Ishikawa (cell line): ENCODE measurements around the gene NUDT13.

ENCODE experiments used
- CEBPB ChIP-seq: IDR thresholded peaks from 2 replicates; pipeline ENCODE4 v1.6.1; 2012
- CREB1 ChIP-seq: IDR thresholded peaks from 2 replicates; pipeline ENCODE4 v1.6.1; 2012; ENCODE audit warnings: low read depth
- EGR1 ChIP-seq: IDR thresholded peaks from 2 replicates; pipeline ENCODE4 v1.6.1; 2012
- EP300 ChIP-seq: IDR thresholded peaks from 2 replicates; pipeline ENCODE4 v1.6.1; 2012; ENCODE audit warnings: borderline replicate concordance
- FOXM1 ChIP-seq: IDR thresholded peaks from 2 replicates; pipeline ENCODE4 v1.6.1; 2012; ENCODE audit warnings: low read depth, borderline replicate concordance
- NFIC ChIP-seq: IDR thresholded peaks from 2 replicates; pipeline ENCODE4 v1.6.1; 2012
- RAD21 ChIP-seq: IDR thresholded peaks from 2 replicates; pipeline ENCODE4 v1.6.1; 2012; ENCODE audit warnings: low read depth
- TAF1 ChIP-seq: IDR thresholded peaks from 2 replicates; pipeline ENCODE4 v1.6.1; 2012; ENCODE audit warnings: low read depth, mild to moderate bottlenecking
- TCF12 ChIP-seq: IDR thresholded peaks from 2 replicates; pipeline ENCODE4 v1.6.1; 2012; ENCODE audit warnings: low read depth
- TEAD4 ChIP-seq: IDR thresholded peaks from 2 replicates; pipeline ENCODE4 v1.6.1; 2012
- YY1 ChIP-seq: IDR thresholded peaks from 2 replicates; pipeline ENCODE4 v1.6.1; 2012; ENCODE audit warnings: low read depth
- ZBTB7A ChIP-seq: IDR thresholded peaks from 2 replicates; pipeline ENCODE4 v1.6.1; 2012; ENCODE audit warnings: low read depth
- TF ChIP-seq, protein P1 (sequence below): IDR thresholded peaks from 2 replicates; pipeline ENCODE4 v1.6.1; 2012
- TF ChIP-seq, protein P2 (sequence below): IDR thresholded peaks from 2 replicates; pipeline ENCODE4 v1.6.1; 2012
- TF ChIP-seq, protein P3 (sequence below): IDR thresholded peaks from 2 replicates; pipeline ENCODE4 v1.6.1; 2012; ENCODE audit warnings: low read depth, mild to moderate bottlenecking

NUDT13 gene

DNA sequence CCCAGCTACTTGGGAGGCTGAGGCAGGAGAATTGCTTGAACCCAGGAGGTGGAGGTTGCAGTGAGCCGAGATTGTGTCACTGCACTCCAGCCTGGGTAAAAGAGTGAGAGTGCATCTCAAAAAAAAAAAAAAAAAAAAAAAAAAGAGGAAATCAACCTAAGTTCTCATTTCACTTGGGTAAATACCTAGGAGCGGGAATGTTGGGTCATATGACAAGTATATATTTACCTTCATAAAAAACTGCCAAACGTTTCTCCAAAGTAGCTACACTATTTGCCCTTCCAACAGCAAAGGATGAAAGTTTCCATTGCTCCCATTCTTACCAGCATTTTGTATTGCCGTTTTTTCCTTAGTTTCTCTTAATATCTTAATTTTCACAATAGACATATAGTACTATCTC lies 23.4 kb upstream of the NUDT13 start:
- TF ChIP-seq EP300 = no peak
- TF ChIP-seq, protein P1, sequence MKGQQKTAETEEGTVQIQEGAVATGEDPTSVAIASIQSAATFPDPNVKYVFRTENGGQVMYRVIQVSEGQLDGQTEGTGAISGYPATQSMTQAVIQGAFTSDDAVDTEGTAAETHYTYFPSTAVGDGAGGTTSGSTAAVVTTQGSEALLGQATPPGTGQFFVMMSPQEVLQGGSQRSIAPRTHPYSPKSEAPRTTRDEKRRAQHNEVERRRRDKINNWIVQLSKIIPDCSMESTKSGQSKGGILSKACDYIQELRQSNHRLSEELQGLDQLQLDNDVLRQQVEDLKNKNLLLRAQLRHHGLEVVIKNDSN = no peak
- TF ChIP-seq TEAD4 = no peak
- TF ChIP-seq TAF1 = no peak
- TF ChIP-seq, protein P2, sequence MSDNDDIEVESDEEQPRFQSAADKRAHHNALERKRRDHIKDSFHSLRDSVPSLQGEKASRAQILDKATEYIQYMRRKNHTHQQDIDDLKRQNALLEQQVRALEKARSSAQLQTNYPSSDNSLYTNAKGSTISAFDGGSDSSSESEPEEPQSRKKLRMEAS = no peak
- TF ChIP-seq RAD21 = no peak
- TF ChIP-seq YY1 = no peak
- TF ChIP-seq, protein P3, sequence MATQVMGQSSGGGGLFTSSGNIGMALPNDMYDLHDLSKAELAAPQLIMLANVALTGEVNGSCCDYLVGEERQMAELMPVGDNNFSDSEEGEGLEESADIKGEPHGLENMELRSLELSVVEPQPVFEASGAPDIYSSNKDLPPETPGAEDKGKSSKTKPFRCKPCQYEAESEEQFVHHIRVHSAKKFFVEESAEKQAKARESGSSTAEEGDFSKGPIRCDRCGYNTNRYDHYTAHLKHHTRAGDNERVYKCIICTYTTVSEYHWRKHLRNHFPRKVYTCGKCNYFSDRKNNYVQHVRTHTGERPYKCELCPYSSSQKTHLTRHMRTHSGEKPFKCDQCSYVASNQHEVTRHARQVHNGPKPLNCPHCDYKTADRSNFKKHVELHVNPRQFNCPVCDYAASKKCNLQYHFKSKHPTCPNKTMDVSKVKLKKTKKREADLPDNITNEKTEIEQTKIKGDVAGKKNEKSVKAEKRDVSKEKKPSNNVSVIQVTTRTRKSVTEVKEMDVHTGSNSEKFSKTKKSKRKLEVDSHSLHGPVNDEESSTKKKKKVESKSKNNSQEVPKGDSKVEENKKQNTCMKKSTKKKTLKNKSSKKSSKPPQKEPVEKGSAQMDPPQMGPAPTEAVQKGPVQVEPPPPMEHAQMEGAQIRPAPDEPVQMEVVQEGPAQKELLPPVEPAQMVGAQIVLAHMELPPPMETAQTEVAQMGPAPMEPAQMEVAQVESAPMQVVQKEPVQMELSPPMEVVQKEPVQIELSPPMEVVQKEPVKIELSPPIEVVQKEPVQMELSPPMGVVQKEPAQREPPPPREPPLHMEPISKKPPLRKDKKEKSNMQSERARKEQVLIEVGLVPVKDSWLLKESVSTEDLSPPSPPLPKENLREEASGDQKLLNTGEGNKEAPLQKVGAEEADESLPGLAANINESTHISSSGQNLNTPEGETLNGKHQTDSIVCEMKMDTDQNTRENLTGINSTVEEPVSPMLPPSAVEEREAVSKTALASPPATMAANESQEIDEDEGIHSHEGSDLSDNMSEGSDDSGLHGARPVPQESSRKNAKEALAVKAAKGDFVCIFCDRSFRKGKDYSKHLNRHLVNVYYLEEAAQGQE = no peak
- no peak for TF ChIP-seq CREB1
- TF ChIP-seq EGR1 = no peak
- TF ChIP-seq FOXM1 = no peak
- no peak for TF ChIP-seq ZBTB7A
- no peak for TF ChIP-seq TCF12
- no peak for TF ChIP-seq CEBPB
- no peak for TF ChIP-seq NFIC

DNA sequence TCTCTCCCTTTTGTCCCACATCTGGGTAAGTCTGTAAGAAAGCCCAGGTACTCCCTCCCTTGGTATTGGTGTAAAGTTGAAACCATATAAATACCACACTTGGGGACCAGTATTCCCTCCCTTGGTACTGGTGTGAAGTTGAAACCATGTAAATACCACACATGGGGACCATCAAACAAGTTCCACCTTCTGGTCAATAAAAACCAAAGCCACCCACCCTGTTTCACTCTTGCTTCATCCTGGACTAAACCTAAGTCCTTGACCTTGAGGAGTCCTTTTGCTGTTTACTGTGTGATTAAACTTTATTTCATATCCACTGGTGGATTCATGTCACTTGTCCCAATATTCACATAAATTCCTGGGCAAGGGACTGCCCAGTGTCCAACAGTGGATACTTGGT lies 22.0 kb upstream of the NUDT13 start:
- TF ChIP-seq TCF12 (no peak), TAF1 (no peak), ZBTB7A (no peak), EGR1 (no peak), CREB1 (no peak), EP300 (no peak), YY1 (no peak), NFIC (no peak), FOXM1 (no peak)
- TF ChIP-seq, protein P2 = no peak

DNA sequence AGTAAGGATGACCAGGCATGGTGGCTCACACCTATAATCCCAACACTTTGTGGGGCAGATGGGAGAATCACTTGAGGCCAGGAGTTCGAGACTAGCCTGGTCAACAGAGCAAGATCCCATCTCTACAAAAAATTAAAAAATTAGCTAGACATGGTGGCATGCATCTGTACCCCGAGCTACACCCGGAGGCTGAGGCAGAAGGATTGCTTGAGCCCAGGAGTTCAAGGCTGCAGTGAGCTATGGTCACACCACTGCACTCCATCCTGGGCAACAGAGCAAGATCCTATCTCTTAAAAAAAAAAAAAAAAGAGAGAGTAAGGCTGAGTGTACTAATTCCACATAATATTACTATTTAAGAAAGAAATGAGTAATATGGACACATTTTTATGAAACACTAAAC lies 17.4 kb upstream of the NUDT13 start:
- TF ChIP-seq YY1 (no peak), CREB1 (no peak), CEBPB (no peak), RAD21 (no peak), NFIC (no peak), TCF12 (no peak), TAF1 (no peak), TEAD4 (no peak), FOXM1 (no peak), EGR1 (no peak), EP300 (no peak), ZBTB7A (no peak)
- TF ChIP-seq, protein P2 = no peak
- TF ChIP-seq, protein P3 = no peak
- TF ChIP-seq, protein P1 = no peak

DNA sequence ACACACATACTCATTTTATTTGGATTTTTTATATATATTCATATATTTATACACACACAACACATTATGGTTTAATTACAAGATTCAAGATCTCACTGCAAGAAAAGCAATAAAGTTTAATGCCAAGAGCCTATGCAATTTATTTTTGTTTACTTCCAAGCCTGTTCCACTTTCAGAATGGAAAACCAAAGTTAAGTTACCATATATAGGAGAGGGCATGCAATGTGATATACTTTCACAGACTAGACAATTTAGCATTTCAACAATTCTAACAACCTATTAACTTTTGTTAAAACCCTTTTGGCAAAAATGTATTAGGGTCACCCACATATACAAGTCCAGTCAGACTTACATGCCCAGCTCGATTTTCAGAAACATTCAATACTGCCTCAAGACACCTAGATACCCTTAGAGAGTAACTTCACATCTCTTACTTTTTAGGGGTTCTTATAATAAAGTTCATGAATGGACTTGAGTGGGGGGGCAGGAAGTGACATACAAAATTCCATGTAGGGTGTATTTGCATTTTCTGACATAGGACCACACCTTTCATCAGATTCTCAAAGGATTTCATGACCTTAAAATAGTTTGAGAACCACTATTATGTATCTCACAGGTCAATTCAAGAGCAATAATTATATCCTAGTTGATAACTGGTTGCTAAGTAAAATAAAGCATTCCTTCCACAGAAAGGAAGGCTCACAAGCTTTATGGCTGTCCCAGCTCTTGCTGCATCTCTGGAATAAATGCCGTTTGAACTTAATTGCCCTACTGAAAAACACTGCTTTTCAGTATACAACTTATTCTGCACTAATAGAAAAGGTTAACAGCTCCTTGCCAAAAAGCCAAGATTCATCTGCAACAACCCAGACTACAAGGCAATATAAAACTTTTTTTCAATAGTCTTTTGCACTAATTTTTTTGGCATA lies 16.1 kb upstream of the NUDT13 start:
- TF ChIP-seq EGR1 = no peak
- no peak for TF ChIP-seq CEBPB
- no peak for TF ChIP-seq FOXM1
- TF ChIP-seq RAD21 = no peak
- no peak for TF ChIP-seq TCF12
- TF ChIP-seq, protein P1 = no peak
- TF ChIP-seq TAF1 = no peak
- TF ChIP-seq CREB1 = no peak
- TF ChIP-seq, protein P2 = no peak
- TF ChIP-seq EP300 = no peak
- TF ChIP-seq YY1 = no peak
